Stimulated activated effector memory CD8-positive, alpha-beta T cell treated with anti-CD3 and anti-CD28 coated beads, Interleukin-12 subunit alpha, Interleukin-12 subunit beta, amount 100 ng/mL, for 72 hours (primary cell): ENCODE data around the gene BATF2.
"Not testable (repeated sequence)": the region's sequence is repeated elsewhere in the genome, so short reads cannot be mapped to it uniquely, and the experiment has no call there.

Source experiments
- ATAC-seq: fragments of 150-1000 bp; cut with Tn5 transposase; 2 replicates; pipeline ENCODE4 v1.10.0; 2021
- DNase-seq, 2 donors: peaks; one replicate each; pipeline ENCODE4 v3.0.0; 2021 to 2022; ENCODE audit warnings: low spot score in 2 of 2
- H3K27ac Mint-ChIP-seq: one replicate; pipeline ENCODE4 v1.8.0; 2022; ENCODE audit warnings: mild to moderate bottlenecking, mixed read lengths
- H3K36me3 Mint-ChIP-seq: one replicate; pipeline ENCODE4 v1.8.0; 2022; ENCODE audit warnings: mild to moderate bottlenecking, mixed read lengths
- H3K4me1 Mint-ChIP-seq: one replicate; pipeline ENCODE4 v1.8.0; 2022; ENCODE audit warnings: mixed read lengths
- H3K4me3 Mint-ChIP-seq: one replicate; pipeline ENCODE4 v1.8.0; 2022; ENCODE audit warnings: mild to moderate bottlenecking, mixed read lengths
- H3K9me3 Mint-ChIP-seq: one replicate; pipeline ENCODE4 v1.8.0; 2022; ENCODE audit warnings: mixed read lengths

The BATF2 gene

GRCh38 chr11:65021003-65021402 lies 24.2 kb upstream of the BATF2 start:
- Mint-ChIP-seq H3K9me3 (no peaks in the 10 kb centered on the region), H3K4me3 (no peak overlapping the region), H3K36me3 (peaks cover 26% of the 10 kb centered on the region), H3K27ac (no peak overlapping the region), H3K4me1 (peaks cover 14% of the 10 kb centered on the region)
- ATAC-seq (no peak), DNase-seq (no peak)

DNA sequence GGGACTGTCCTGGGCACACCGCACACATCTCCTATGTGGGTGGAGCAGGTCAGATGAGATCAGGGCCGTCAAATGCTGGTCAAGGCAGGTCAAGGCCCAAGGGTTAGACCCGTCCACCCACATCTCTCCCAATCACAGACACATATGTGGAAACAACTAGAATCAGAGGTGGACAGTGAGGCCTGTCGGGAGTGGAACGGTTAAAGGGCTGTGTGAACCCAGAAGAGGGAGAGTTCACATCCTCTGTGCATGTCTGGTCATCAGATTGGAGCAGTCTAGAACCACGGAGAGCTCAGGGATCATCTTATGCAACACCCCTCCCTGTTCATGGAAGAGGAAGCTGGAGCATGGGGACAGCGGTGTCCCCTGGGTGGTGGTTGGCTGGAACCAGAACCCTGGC lies 23.1 kb upstream of the BATF2 start:
- Mint-ChIP-seq H3K9me3 (no peaks in the 10 kb centered on the region), H3K36me3 (peaks cover 26% of the 10 kb centered on the region), H3K4me1 (peaks cover 22% of the 10 kb centered on the region), H3K27ac (peak overlapping the region; percentile 23), H3K4me3 (no peak overlapping the region)
- no peak for ATAC-seq
- no peak for DNase-seq

GRCh38 chr11:65017937-65018336 lies 21.2 kb upstream of the BATF2 start:
- H3K9me3 Mint-ChIP-seq, result no peaks in the 10 kb centered on the region
- ATAC-seq (no peak), DNase-seq (no peak)
- H3K36me3 Mint-ChIP-seq, result peaks cover 31% of the 10 kb centered on the region
- H3K4me3 Mint-ChIP-seq, result no peak overlapping the region
- peaks cover 29% of the 10 kb centered on the region for H3K4me1 Mint-ChIP-seq
- H3K27ac Mint-ChIP-seq, result no peak overlapping the region

GRCh38 chr11:65016705-65017104 lies 19.9 kb upstream of the BATF2 start:
- Mint-ChIP-seq H3K4me3 (no peak overlapping the region), H3K9me3 (no peaks in the 10 kb centered on the region), H3K36me3 (peaks cover 31% of the 10 kb centered on the region), H3K4me1 (peaks cover 32% of the 10 kb centered on the region), H3K27ac (peak overlapping the region; percentile 84)
- ATAC-seq (no peak), DNase-seq (no peak)

GRCh38 chr11:65014726-65015227 lies 18.0 kb upstream of the BATF2 start:
- H3K4me3 Mint-ChIP-seq, result peak overlapping the region; percentile 82

GRCh38 chr11:65013888-65014725 lies 17.3 kb upstream of the BATF2 start, which contains the start of gene ARL2:
TSS of gene ARL2 (plus strand) at chr11:65014160. CDS start at chr11:65014208, 48 bp downstream.
- peak within 1 kb of the TSS; percentile 96 for H3K27ac Mint-ChIP-seq
- peak within 1 kb of the TSS; percentile 82 for H3K4me3 Mint-ChIP-seq
- H3K9me3 Mint-ChIP-seq, result no peaks in the 10 kb centered on the region
- H3K4me1 Mint-ChIP-seq, result peaks cover 32% of the 10 kb centered on the region
- DNase-seq (peak; percentile 86 to 95), ATAC-seq (peak; percentile 85)
- peaks cover 15% of the 10 kb centered on the region for H3K36me3 Mint-ChIP-seq

More at GRCh38 chr11:65014726-65015227, 18.0 kb upstream of the BATF2 start:
- DNase-seq (no peak), ATAC-seq (no peak)
- peaks cover 22% of the 10 kb centered on the region for H3K36me3 Mint-ChIP-seq
- H3K27ac Mint-ChIP-seq, result peak overlapping the region; percentile 96
- H3K9me3 Mint-ChIP-seq, result no peaks in the 10 kb centered on the region
- H3K4me1 Mint-ChIP-seq, result peaks cover 32% of the 10 kb centered on the region

- peaks cover 32% of the 10 kb centered on the region for H3K4me1 Mint-ChIP-seq
- H3K9me3 Mint-ChIP-seq, result no peaks in the 10 kb centered on the region
Observed at GRCh38 chr11:65013130-65013887, 16.5 kb upstream of the BATF2 start.

DNA sequence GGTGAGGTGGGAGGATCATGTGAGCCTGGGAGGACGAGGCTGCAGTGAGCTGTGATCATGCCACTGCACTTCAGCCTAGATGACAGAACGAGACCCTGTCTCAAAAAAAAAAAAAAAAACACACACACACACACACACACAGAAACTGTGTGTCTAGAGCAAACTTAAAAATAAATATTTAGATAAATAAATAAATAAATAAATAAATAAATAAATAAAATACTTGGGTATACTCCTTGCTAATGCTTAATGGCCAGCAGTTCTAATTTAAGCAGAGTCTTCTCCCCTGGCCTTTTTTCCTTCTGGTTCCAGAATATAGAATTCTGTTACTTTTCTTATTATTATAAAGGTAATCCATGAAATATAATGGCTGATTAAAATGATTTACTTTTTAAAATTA lies 12.1 kb upstream of the BATF2 start:
- Mint-ChIP-seq H3K4me1 (peaks cover 10% of the 10 kb centered on the region), H3K4me3 (no peak overlapping the region), H3K9me3 (no peaks in the 10 kb centered on the region), H3K36me3 (peaks cover 5% of the 10 kb centered on the region), H3K27ac (no peak overlapping the region)
- no peak for DNase-seq
- ATAC-seq, result no peak

More at GRCh38 chr11:65013130-65013887, 16.5 kb upstream of the BATF2 start:
- peak; percentile 84 to 95 for DNase-seq
- ATAC-seq, result peak; percentile 92
- Mint-ChIP-seq H3K27ac (peak overlapping the region; percentile 96), H3K4me3 (peak overlapping the region; percentile 82), H3K36me3 (peaks cover 11% of the 10 kb centered on the region)

DNA sequence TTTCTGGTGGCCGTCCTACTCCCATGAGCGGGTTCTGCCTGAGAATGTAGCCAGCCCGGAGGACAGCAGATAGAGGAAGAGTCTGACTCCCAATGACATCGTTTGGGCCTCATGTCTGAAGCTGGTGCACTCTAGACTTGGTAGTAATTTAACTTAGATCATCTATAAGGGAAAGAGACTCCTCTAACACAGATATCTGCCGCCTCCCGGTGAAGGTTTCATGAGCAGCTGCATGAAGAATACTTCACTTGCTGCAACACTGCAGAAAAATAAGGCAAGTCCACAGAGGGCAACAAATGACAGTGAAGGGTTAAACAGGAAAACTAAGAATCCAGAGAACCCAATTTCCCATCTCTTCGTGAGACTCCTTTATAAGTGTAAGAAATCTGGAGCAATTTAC lies 11.2 kb upstream of the BATF2 start:
- Mint-ChIP-seq H3K4me1 (peaks cover 4% of the 10 kb centered on the region), H3K36me3 (no peaks in the 10 kb centered on the region), H3K4me3 (no peak overlapping the region), H3K27ac (no peak overlapping the region), H3K9me3 (no peaks in the 10 kb centered on the region)
- ATAC-seq (no peak), DNase-seq (no peak)

DNA sequence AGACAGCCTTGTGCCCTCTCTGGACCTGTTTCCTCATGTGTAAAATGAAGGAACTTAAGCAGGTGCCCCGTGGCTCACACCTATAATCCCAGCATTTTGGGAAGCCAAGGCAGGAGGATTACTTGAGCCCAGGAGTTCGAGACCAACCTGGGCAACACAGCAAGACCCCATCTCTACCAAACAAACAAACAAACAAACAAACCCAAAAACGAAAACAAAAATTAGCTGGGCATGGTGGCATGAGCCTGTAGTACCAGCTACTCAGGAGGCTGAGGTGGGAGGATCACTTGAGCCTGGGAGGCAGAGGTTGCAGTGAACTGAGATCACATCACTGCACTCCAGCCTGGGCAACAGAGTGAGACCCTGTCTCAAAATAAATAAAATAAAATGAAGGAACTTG lies 7.2 kb upstream of the BATF2 start:
- H3K27ac Mint-ChIP-seq, H3K4me1 Mint-ChIP-seq, DNase-seq, H3K9me3 Mint-ChIP-seq, H3K4me3 Mint-ChIP-seq, H3K36me3 Mint-ChIP-seq, ATAC-seq: not testable (repeated sequence)

GRCh38 chr11:65003282-65003681 lies 6.5 kb upstream of the BATF2 start:
- ATAC-seq, result no peak
- H3K9me3 Mint-ChIP-seq, result no peaks in the 10 kb centered on the region
- H3K36me3 Mint-ChIP-seq, result no peaks in the 10 kb centered on the region
- H3K4me1 Mint-ChIP-seq, result peaks cover 8% of the 10 kb centered on the region
- no peak for DNase-seq
- H3K4me3 Mint-ChIP-seq, result no peak overlapping the region
- no peak overlapping the region for H3K27ac Mint-ChIP-seq

DNA sequence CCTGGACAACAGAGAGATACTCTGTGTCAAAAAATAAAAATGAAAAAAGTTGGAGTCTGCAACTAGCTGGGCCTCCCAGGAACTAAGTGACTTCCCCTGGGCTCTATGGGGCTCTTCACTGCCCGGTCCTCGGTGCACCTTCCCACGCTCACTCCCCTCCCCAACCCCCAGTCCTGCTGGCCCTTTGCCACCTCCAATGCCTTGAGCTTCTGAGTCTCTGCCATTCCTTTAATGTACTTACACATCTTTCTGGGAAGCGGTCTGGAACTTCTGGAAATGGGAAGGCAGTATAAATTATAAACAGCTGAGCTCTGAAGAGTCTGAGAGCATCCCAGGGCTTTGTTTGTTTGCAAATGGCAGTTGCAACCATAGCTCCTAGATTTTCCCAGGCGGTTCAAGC lies 5.9 kb upstream of the BATF2 start:
- H3K36me3 Mint-ChIP-seq, result no peaks in the 10 kb centered on the region
- H3K9me3 Mint-ChIP-seq, result no peaks in the 10 kb centered on the region
- DNase-seq, result no peak
- no peak overlapping the region for H3K27ac Mint-ChIP-seq
- H3K4me3 Mint-ChIP-seq, result no peak overlapping the region
- H3K4me1 Mint-ChIP-seq, result peaks cover 11% of the 10 kb centered on the region
- ATAC-seq, result no peak

GRCh38 chr11:64999478-64999877 lies 2.7 kb upstream of the BATF2 start:
- H3K36me3 Mint-ChIP-seq, result no peaks in the 10 kb centered on the region
- ATAC-seq (no peak), DNase-seq (no peak)
- no peaks in the 10 kb centered on the region for H3K9me3 Mint-ChIP-seq
- no peak overlapping the region for H3K4me3 Mint-ChIP-seq
- peaks cover 23% of the 10 kb centered on the region for H3K4me1 Mint-ChIP-seq
- no peak overlapping the region for H3K27ac Mint-ChIP-seq

GRCh38 chr11:64998690-64999431 lies 2.1 kb upstream of the BATF2 start:
- no peak for DNase-seq
- no peaks in the 10 kb centered on the region for H3K9me3 Mint-ChIP-seq
- no peaks in the 10 kb centered on the region for H3K36me3 Mint-ChIP-seq
- H3K27ac Mint-ChIP-seq, result peak overlapping the region; percentile 84
- peak overlapping the region; percentile 53 for H3K4me3 Mint-ChIP-seq
- H3K4me1 Mint-ChIP-seq, result peaks cover 23% of the 10 kb centered on the region
- peak; percentile 46 for ATAC-seq

DNA sequence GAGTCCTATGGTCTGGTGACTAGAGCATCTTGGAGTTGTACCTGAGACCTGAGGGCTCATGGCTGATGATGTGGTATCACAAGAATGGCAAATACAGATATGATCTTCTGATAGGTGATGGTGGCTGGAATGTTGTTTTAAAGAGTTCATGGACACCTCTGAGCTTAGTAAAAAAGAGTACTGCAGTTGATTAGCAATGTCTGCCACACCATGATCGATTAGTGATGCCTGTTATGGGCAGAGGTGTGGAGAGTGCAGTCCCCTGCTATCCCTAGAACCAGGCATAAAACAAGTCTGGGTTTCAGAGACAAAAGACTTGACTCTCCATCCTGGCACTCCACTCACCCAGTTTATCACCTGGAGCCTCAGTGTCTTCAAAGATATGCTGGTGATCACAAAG lies 1.4 kb upstream of the BATF2 start:
- Mint-ChIP-seq H3K9me3 (no peaks in the 10 kb centered on the region), H3K4me3 (peak overlapping the region; percentile 53), H3K36me3 (no peaks in the 10 kb centered on the region), H3K27ac (peak overlapping the region; percentile 84), H3K4me1 (peaks cover 23% of the 10 kb centered on the region)
- ATAC-seq, result peak; percentile 60
- DNase-seq, result no peak
